Calu3 (cell line): ENCODE data around the gene LYPD6B. TPM values are rescaled to one million over a fixed set of nuclear protein-coding genes. Genes with fewer than 3 reads are reported as not detected.

ENCODE experiments used
- BruUV-seq: library from RNA; stranded (reverse); fragments of 400-500 nt; replicated peaks from 2 replicates; lab custom pipeline; 2021; lab: Mats Ljungman, UMichigan
- CTCF ChIA-PET: fragments of 300-600 bp; sonication (Branson Sonifier 250); formaldehyde crosslinking; loops from one replicate; lab custom pipeline; 2022; ENCODE audit warnings: antibody characterized with exemption; lab: Charles Lee
- DNase-seq: peaks from one replicate; pipeline ENCODE4 v3.0.0; 2022
- H3K27ac Mint-ChIP-seq: one replicate; pipeline ENCODE4 v1.8.0; 2022; ENCODE audit warnings: mixed read lengths; ENCODE audit not compliant: unreplicated experiment
- H3K27me3 Mint-ChIP-seq: one replicate; pipeline ENCODE4 v1.8.0; 2022; ENCODE audit warnings: mixed read lengths; ENCODE audit not compliant: unreplicated experiment
- H3K36me3 Mint-ChIP-seq: one replicate; pipeline ENCODE4 v1.8.0; 2022; ENCODE audit warnings: mild to moderate bottlenecking, moderate library complexity, mixed read lengths; ENCODE audit not compliant: insufficient read depth, unreplicated experiment
- H3K4me1 Mint-ChIP-seq: one replicate; pipeline ENCODE4 v1.8.0; 2022; ENCODE audit warnings: mild to moderate bottlenecking, low read depth, mixed read lengths; ENCODE audit not compliant: unreplicated experiment
- H3K4me3 Mint-ChIP-seq: one replicate; pipeline ENCODE4 v1.8.0; 2022; ENCODE audit warnings: mild to moderate bottlenecking, low read depth, moderate library complexity, mixed read lengths; ENCODE audit not compliant: unreplicated experiment
- H3K9me3 Mint-ChIP-seq: one replicate; pipeline ENCODE4 v1.8.0; 2022; ENCODE audit warnings: low read depth, mixed read lengths; ENCODE audit not compliant: unreplicated experiment
- intact Hi-C: fragments of 100-400 bp; cut with micrococcal nuclease; formaldehyde crosslinking; loops from one replicate; pipeline ENCODE4 v1.10.0; 2022; ENCODE audit not compliant: unreplicated experiment
- total RNA-seq: library from RNA; stranded (reverse); gene quantifications from 2 replicates; pipeline ENCODE4 v1.2.3, GENCODE V29; 2022
- TF ChIP-seq, protein P1 (sequence below): fragments of 200-600 bp; IDR thresholded peaks from one replicate; pipeline ENCODE4 v1.8.0; 2022; ENCODE audit warnings: antibody characterized with exemption; ENCODE audit not compliant: unreplicated experiment

The LYPD6B gene
- total RNA-seq, 1 experiment from 2014 or later = 0.87 TPM

DNA sequence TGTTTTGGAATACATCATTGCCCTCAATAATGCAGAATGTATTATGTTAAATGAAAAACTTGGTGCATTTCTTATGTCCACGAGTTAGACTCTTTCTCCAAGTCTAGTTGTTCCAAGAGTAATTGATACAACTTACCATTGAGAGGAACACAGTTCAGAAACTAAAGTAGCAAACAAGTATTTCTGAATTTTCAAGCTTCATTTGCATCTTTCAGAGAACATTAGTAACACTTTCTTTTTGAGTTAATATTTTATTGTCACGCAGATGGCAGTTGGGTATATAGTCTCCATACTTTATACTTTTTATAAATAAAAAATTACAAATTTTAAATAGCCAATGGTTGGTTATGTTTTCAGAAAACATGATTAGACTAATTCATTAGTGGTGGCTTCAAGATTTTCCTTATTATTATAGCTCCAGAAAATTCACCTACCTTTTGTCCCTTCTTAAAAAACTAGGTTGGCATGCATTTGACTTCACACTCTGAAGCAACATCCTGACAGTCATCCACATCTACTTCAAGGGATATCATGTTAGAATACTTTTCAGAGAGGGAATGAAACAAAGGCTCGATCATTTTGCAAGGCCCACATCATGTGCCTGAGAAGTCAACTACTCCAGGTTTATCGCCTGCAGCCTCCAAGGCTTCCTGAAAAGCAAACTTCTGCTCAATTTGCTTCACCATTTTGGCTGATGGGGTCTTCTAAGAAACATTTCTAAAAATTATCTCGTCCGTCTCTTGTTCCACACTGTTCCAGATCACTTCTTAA is 29.9 kb downstream of the LYPD6B start:
- H3K4me1 Mint-ChIP-seq = peaks cover 15% of the 10 kb centered on the region
- H3K27me3 Mint-ChIP-seq = peaks cover 11% of the 10 kb centered on the region
- CTCF ChIA-PET = no interaction called here
- no peaks in the 10 kb centered on the region for H3K9me3 Mint-ChIP-seq
- no peak for DNase-seq
- TF ChIP-seq, protein P1, sequence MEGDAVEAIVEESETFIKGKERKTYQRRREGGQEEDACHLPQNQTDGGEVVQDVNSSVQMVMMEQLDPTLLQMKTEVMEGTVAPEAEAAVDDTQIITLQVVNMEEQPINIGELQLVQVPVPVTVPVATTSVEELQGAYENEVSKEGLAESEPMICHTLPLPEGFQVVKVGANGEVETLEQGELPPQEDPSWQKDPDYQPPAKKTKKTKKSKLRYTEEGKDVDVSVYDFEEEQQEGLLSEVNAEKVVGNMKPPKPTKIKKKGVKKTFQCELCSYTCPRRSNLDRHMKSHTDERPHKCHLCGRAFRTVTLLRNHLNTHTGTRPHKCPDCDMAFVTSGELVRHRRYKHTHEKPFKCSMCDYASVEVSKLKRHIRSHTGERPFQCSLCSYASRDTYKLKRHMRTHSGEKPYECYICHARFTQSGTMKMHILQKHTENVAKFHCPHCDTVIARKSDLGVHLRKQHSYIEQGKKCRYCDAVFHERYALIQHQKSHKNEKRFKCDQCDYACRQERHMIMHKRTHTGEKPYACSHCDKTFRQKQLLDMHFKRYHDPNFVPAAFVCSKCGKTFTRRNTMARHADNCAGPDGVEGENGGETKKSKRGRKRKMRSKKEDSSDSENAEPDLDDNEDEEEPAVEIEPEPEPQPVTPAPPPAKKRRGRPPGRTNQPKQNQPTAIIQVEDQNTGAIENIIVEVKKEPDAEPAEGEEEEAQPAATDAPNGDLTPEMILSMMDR = no peak
- H3K36me3 Mint-ChIP-seq = no peaks in the 10 kb centered on the region
- no peak overlapping the region for H3K27ac Mint-ChIP-seq
- H3K4me3 Mint-ChIP-seq = no peak overlapping the region
- intact Hi-C loops = no loop called here
- no TSS peak for BruUV-seq

DNA sequence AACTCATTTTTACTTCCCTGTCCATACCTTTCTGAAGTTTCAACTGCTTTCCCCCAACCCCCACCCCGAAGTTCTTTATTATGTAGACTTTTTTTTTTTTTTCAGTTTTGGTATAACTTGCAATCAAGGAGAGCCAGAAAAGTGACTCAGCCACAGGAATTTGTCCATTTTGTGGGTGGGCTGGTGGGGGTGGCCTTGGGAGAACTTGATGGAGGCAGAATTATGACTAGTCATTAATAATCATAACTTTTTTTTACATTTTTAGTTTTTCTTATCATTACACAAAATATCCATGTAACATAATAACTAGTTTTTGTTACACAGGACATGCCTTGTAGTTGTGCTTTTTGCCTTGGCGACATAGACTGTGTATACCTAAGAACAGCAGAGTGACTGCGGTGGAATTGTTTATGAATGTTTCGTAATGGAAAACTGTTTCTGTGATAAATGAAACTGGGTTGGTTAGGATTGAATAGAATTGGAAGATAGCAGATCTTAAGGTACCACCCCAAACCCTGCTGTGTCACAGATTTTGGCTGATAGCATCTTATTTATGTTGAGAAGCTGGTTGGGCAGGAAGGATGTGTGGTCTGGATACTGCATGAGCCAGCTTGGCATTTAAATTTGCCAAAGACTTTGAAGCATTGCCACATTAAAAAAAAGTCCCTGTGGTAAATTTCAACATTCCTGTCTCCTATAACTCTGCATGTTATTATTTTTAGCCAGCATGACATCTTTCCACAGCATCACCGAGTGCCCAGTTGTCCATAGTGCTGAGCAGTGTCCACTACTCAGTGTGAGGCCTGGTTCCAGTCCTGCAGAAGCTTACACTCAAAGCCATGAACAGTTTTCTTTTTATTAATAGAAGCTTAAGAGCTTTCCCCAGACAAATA is 30.7 kb downstream of the LYPD6B start:
- Mint-ChIP-seq H3K27ac (no peak overlapping the region), H3K27me3 (peaks cover 11% of the 10 kb centered on the region), H3K4me3 (no peak overlapping the region), H3K36me3 (no peaks in the 10 kb centered on the region), H3K4me1 (peaks cover 12% of the 10 kb centered on the region), H3K9me3 (no peaks in the 10 kb centered on the region)
- TF ChIP-seq, protein P1 = no peak
- CTCF ChIA-PET = no interaction called here
- DNase-seq = no peak
- BruUV-seq = no TSS peak
- intact Hi-C loops = no loop called here

DNA sequence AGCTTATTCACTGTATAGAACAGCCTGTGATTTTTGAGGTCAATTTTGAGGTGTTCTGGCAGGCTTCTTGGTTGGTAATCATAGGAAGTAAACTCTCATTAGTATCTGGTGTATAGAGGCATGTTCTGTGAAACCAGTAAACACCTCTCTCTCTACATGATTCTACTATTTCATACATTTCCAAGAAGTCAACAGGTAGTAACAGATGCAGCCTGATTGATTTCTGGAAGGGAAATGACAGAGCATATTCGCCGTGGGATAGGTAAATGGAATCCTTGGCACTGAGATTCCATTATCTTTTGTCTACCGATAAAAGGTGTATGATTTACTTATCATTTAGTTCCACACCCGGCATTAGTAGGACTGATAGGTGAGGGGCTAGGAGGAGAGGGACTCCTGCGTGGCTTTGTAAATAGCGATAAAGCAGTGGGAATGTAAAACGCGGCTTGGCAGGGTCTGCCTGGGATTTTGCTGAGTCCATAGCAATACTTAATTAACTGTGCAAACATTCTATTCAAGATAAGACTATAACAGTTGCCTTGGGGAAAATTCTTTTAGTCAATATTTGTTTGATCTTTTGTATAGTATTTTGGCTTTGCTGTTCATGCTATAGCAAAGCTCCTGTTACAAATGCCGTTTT is 32.3 kb downstream of the LYPD6B start:
- H3K9me3 Mint-ChIP-seq = no peaks in the 10 kb centered on the region
- TF ChIP-seq, protein P1 = no peak
- H3K27ac Mint-ChIP-seq = no peak overlapping the region
- intact Hi-C loops = no loop called here
- CTCF ChIA-PET = no interaction called here
- no TSS peak for BruUV-seq
- H3K4me1 Mint-ChIP-seq = no peaks in the 10 kb centered on the region
- peaks cover 11% of the 10 kb centered on the region for H3K27me3 Mint-ChIP-seq
- H3K4me3 Mint-ChIP-seq = no peak overlapping the region
- DNase-seq = no peak
- no peaks in the 10 kb centered on the region for H3K36me3 Mint-ChIP-seq

DNA sequence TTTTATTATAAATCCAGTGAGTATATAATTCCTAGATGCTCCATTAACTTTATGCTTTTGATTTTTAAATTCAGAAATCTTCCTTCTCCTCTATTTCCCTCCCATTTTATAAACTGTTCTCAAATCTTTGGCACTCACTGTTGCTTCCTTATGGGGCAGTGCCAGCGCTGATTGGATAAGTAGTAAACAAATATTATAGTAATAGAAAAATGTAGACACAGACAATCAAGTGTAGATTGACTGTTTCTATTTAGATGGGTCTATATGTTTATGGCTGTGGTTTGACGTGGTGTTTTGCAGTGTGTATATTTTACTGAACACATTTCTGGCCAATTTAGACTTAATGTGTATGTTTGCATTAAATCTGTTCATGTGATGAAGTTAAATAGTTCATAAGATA is 36.6 kb downstream of the LYPD6B start:
- CTCF ChIA-PET = interaction anchor here (0.9 kb wide), 1 partner anchor 11 kb away, joined by 3 read pairs; no protein-coding TSS in a partner anchor
- no TSS peak for BruUV-seq
- no peak overlapping the region for H3K4me3 Mint-ChIP-seq
- H3K9me3 Mint-ChIP-seq = no peaks in the 10 kb centered on the region
- H3K4me1 Mint-ChIP-seq = no peaks in the 10 kb centered on the region
- H3K27me3 Mint-ChIP-seq = peaks cover 11% of the 10 kb centered on the region
- TF ChIP-seq, protein P1 = no peak
- no peak for DNase-seq
- no peaks in the 10 kb centered on the region for H3K36me3 Mint-ChIP-seq
- intact Hi-C loops = no loop called here
- H3K27ac Mint-ChIP-seq = no peak overlapping the region
